NCI-H748 treated with DMSO at 0.1 percent for 48 hours (cell line): ENCODE results near the gene FBXO41.
"Not testable (repeated sequence)": the region's sequence is repeated elsewhere in the genome, so short reads cannot be mapped to it uniquely, and the experiment has no call there.

Source experiments
- DNase-seq: peaks from one replicate; lab custom pipeline; 2025; lab: John Stamatoyannopoulos, UW

Gene FBXO41

DNA sequence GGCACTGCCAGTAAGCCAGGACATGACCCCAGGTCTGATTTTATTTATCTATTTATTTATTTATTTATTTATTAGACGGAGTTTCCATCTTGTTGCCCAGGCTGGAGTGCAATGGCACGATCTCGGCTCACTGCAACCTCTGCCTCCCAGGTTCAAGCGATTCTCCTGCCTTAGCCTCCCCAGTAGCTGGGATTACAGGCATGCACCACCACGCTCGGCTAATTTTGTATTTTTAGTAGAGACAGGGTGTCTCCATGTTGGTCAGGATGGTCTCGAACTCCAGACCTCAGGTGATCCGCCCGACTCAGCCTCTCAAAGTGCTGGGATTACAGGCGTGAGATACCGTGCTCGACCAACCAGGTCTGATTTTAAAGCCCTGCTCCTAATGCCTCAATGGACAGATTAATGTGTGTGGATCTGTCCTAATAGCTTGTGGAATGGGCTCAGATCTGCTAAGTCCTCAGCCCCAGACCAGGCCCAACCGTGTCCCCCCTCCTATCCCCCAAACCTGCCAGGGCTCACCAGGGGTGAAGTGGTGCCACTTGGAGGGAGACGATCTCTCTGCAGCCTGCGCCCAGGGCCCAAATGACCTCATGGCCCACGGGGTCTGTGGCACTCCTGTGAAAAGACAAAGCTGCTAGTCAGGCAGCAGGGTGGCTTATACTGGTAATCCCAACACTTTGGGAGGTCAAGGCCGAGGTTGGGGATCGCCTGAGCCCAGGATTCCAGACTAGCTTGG is 21.4 kb downstream of the FBXO41 start:
- DNase-seq: not testable (repeated sequence)

DNA sequence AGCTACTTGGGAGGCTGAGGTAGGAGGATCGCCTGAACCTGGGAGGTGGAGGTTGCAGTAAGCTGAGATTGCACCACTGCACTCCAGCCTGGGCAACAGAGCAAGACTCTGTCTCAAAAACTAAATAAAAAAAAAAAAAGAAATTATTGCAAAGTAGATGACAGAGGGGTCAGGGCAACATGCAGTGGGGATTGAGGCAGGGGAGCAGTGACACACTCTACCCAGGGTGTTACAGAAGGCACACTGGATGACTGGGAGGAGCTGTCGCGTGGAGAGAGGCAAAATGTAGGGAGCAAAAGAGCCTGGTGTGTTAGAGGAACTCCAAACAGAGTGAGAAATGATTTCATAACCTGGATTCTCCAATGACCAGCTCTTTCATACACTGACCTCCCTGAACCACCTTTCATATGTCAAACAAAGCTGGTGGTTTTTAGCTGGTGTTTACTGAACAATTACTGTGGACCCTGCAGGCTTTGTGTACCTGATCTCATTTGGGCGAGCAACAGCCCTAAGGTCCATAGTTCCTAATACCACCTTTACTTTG is 22.1 kb downstream of the FBXO41 start:
- DNase-seq: no peak

DNA sequence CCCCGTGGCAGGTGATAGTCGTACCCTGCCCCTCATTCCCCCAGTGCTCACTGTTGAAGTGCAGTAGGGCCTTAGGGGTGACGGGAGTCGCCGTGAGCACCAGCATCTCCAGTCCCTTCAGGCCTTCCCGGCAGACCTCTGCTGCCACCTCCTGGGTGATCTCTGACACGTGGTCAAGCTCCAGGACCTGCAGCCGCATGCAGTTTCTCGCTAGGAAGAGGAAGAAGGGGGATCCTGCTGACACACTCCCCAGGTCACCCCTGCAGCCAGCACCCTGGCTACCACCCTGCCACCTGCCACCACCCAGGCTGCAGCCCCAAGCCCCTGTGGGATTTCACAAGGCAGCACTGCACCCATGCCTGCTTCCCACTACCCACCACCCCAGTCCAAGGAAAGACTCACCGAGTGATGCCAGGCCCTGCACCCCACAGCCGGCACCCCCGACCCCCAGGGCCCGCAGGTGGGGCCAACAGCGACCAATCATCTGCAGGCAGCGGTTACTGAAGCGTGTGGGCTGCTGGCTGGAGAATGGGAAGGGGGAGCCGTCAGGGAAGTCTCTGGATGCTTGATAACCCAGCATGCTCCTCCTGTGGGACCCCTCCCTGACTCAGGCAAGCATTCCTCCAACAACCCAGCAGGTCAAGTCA is 23.8 kb downstream of the FBXO41 start:
- DNase-seq: no peak

DNA sequence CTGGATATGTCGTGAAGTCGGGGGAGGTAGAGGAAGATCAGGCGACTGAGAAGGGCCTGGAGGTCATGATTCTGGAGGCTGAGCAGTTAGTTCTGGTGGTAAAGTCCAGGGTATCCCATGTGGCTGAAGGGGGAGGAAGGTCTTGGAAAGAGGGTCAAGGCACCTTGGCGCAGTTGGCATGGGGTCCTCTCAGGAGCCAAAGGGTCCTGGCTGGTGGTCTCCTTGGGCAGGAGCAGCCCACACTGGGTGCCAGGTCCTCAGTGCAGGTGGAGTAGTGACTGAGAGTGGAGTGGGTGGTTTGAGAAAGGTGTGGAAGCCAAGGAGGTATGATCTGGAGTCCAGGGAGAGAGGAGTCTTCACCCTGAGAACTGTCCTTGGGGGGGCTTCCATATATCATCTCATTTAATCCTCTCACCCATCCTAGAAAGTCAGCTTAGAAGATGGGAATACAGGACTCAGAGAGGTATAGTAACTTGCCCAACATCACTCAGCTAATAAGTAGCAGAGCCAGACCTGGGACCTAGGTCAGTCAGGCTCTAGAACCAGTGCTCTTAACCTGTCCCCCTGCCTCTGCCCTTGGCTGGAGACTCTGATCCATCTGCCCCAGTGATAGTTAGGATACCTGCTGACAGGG is 24.5 kb downstream of the FBXO41 start:
- DNase-seq: no peak

DNA sequence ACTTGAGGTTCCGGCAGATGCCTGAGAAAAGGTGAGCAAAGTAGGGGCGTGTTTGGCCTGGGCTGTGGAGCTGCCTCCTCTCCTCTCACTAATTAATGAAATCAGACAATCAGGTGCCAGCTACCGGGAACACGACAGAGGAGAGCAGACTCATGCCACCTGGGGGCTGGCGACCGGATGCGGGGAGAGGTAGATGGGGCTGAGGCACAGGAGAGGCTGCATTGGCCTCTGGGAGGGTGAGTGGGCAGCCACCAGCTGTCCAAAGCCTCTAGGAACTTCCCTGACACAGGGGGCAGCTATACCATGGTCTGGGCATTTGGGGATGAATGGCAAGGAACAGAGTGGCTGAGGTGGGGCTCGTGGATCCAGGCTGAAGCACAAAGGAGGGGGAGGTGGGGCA is 25.0 kb downstream of the FBXO41 start:
- DNase-seq: no peak

DNA sequence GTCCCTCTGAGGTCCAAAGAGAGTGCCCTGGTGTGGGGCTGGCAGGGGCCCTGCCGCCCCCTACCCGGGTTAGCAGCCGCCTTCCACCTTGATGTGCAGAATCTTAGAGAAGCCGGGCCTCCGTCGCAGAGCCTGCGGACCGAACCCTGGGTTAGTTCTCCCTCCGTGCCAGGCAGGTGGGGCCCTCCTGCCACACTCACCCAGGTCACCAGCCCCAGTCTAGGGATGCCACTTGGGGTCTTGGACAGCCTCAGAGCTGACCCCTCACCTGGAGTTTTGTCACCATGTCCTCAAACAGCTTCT is 25.4 kb downstream of the FBXO41 start:
- no peak for DNase-seq

DNA sequence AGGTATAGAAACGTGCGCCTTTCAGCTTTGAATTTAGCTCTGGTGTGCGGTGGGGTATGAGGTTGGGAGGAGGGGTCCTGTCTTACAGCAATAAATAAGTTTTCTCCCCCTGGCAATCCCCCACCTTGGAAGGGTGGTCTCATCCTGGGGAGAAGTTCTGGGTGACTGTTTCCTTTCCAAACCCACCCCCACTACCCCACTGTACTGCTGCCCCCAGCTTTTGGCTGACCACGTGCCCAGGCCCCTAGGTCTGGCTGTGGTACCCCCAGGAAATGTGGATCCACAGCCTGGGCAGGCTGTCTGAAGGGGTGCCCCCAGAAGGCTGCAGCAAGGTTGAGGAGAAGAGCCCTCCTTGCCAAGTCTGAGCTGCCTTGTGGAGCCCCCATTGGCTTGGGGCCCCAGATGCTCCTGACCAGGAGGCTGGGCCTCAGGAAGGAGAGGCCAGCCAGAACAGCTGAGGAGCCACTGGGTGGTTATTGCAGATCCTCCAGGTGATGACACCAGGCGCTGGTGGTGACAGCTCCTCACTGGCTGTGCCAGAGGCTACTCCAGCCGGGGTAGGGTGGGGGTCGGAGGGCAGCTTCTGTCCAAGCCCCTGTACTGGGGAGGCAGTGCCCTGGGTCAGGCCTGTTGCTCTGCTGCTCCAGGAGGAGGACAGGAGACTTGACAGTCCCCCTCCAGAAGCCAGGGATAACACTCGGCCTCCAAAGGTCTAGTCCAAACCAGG is 25.9 kb downstream of the FBXO41 start:
- no peak for DNase-seq

DNA sequence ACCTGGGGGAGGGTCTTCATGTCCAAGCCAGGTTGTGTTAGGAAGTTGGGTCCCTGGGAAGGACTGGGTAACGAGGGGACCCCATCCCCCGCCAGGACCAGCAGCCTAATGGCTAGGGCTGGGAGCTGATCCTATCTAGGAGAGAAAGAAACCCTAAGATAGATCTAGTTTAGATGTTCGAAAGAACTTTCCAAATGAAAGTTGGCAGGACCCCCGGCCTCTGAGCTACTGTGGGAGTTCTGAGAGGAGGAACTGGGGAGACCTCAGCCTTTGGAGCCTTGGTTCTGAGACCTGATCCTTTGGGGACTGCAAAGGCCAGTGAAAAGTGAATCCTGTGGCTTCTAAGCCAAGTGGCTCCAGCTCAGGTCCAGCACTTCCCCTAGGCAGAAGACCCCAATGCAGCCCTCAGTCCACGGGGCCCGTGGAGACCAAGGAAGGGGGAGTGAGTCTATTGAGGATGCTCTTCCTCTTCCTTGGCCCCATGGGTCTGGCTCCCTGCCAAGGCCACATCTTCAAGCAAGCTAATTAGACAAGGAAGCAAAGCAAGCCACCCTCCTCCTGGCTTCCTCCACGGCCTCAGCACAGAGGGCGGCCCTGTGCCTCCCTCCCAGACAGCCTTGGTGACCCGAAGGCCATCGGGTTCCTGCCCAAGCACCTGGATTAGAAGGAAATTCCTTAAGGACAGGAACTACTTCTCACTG is 26.7 kb downstream of the FBXO41 start:
- no peak for DNase-seq

DNA sequence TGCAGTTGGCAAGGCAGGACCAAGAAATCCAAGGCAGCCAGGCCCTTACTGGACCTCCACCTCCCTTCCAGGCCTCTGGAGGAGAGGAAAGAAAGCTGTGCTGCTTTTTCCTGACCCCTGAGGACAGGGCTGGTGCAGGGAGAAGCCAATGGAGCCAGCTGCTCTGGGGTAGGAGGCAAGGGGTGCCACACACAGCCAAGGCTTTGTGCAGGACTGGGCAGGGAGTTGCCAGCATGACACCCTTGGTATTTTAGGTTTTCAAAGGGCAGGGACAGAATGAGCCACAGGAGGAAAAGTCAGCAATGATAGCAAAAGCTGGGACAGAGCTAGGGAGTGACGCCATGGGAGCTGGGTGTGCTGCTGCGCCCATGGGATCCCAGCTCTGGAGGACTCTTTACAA is 27.3 kb downstream of the FBXO41 start:
- DNase-seq: no peak

DNA sequence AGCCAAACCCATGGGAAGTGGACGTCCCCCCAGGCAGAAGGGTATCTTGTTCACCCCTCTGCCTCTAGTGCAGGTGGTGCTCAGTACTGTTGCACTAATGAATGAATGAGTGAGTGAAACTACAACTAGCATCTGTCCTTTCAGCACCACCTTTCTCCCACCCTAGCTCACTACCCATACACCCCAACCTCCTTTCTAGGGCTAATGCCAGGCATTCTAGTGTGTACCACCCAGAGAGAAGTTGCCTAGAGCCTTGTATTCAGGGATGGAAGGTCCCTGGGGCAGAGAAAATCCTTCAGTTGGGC is 27.7 kb downstream of the FBXO41 start:
- DNase-seq: no peak

DNA sequence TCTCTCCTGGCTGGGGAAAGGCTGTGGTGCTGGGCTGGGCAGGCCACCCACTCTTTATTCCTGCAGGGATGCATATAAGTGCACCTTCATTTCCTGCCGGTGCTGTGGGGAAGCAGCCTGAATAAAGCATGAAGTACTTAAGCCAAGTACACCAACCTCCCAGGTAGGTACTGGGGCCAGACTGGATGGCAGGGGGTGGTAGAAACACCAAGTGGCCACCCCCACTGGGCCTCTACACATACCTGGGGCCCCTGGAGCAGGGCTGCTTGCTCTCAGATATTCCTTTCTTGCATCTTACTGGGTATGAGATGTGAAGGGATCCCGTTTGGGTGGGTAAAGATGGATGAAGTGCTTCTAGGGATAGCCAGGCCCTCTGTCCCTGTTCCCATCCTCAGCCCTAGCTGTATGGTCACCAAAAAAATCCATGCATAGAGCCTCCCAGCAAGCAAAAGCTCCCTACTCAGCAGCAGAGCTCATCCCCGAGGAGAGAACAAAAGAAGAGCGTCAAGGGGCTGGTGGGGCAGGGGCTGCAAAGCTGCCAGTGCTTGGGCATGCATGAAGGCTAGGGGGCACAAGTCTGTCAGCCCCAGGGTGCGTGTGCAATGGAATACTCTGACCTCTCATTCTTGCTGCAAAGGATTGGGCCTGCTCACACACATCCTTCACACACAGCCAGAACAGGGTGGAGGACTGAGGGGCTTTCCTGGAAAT is 28.2 kb downstream of the FBXO41 start:
- DNase-seq: no peak

DNA sequence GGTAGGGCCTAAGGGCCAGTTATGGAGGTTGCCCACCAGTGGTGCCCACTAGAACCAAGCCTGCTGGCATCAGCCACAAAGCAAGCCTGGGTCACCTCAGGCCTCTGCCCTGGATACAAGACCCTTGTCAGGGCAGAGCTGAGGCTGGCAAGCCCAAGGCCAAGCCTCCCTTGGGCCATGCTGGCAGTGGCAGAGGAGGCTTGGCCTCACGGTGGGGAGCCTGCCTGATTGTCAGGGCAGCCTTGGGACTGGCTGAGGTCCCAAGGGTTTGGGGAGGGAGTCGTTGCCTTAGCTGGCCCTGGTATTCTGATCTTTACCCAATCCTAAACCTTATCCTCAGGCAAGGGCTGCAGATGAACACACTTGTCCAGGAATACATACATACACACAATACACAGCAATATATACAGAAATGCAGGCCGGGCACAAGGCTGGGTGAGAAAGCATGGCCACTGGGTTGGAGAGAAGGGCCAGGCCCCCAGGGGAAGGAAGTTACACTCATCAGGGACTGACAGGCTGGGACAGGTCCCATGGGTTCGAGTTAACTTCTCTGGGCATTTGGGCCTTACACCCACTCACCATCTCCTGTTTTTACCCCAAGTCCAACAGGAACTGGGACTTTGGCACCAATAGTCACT is 29.2 kb downstream of the FBXO41 start:
- DNase-seq: no peak

DNA sequence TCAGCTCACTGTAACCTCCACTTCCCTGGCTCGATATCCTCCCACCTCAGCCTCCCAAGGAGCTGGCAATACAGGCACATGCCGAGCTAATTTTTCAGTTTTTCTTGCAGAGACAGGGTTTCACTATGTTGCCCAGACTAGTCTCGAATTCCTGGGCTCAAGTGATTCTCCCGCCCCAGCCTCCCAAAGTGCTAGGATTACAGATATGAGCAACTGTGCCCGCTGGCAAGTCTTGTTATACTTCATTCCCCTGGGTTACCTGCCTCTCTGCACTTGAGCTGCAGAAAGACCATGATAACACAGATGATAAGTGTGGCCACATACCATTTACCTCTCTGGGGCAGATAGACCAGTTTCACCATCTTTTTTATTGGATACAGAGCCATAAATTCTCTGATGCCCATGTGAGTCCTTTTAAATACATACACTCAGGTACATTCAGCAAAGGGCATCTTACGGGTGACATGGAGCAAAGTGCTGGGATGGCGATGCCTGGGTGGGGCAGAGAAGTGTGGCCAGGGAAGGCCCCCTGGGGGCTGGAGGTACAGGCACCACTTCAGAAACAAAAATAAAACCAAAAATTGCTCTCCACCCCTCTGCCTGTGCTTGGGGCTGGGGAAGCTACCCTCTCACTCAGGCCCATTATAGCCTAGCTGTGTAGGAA is 29.8 kb downstream of the FBXO41 start:
- no peak for DNase-seq

DNA sequence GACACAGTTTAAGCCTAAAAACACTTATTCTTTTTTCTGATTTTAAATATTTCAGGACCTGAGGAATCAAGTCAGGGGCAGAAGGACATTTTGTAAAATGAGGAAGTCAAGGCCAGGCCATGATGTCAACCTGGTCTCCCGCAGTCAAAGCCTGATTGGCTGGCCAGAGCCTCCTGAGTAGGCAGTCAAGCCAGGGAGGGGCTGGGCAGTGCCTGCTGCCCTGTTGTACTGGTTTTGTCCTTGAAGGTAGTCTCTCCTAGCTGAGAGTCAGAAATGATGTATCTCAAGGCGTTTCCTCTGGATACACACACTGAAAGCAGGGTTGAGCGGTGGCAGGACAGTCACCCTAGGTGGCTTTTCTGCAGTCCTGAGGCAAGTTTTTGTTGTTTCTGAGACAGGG is 30.4 kb downstream of the FBXO41 start:
- DNase-seq: no peak

DNA sequence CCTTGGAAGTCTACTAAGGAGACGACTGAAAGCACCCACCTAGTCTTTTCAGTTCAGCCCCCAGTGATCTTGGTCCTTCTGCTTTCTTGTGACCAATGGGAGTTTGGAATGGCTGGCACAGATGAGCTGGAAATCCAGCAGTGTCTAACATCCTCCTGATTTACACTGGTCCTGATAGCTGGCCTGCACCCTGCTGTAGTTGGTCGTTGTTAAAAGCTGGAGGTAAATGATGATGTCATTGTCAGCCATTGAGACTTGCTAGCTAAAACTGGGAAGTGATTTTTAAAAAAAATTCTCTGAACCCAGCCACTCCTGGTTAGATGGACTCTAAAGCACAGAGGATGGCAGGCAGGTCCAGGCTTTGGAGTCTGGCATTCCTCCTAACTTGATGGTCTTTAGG is 30.9 kb downstream of the FBXO41 start:
- no peak for DNase-seq

DNA sequence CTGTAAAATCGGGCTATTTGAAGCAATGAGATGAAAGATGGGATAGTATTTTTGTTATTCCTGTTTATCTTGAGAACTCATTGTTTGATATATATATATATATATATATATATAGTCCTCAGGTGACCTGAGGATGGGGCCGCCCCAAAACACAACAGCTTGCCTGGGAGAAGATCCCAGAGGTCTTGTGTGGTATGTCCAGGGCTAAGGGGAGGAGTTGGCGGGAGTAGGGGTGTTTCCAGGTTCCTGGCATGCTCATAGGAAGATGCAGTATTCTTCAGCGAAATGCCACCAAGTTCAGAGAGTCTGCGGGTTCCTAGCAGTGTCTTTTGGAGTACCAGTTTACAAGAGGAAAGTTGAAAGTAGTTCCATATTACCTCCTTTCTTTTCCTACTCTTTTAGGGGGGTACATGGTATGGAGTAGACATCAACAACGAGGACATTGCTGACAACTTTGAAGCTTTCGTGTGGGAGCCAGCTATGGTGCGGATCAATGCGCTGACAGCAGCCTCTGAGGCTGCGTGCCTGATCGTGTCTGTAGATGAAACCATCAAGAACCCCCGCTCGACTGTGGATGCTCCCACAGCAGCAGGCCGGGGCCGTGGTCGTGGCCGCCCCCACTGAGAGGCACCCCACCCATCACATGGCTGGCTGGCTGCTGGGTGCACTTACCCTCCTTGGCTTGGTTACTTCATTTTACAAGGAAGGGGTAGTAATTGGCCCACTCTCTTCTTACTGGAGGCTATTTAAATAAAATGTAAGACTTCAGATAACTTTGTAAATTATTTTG is 31.8 kb downstream of the FBXO41 start:
- DNase-seq: no peak

DNA sequence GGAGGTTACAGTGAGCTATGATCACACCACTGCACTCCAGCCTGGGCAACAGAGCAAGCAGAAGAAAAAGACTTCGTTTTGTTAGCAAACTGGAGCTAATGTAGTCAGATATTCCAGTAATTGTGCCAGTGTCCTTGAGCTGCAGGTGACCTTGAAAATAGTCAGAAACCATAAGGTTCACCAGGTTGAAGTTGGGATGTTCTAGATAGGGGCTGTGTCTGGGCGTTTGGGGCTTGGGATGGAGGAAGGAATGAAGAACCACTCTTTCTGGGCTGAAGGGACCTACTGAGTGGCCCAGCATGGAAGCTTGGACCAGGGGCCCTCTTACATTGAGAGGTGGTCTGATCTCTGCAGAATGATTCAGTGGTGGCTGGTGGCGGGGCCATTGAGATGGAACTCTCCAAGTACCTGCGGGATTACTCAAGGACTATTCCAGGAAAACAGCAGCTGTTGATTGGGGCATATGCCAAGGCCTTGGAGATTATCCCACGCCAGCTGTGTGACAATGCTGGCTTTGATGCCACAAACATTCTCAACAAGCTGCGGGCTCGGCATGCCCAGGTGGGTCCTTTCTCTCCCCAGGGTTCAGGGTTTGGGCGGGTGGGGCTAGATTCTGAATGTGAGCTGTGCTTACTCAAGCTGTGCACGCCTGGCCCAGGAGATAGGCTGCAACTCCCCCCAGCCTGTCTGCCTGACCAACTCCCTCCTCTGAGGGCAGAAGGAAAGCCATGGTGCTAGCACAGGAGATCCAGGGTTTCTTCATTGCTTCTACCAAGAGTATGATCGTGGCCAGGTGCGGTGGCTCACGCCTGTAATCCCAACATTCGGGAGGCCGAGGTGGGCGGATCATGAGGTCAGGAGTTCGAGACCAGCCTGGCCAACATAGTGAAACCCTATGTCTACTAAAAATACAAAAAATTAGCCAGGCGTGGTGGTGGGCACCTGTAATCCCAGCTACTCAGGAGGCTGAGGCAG is 33.1 kb downstream of the FBXO41 start:
- no peak for DNase-seq

DNA sequence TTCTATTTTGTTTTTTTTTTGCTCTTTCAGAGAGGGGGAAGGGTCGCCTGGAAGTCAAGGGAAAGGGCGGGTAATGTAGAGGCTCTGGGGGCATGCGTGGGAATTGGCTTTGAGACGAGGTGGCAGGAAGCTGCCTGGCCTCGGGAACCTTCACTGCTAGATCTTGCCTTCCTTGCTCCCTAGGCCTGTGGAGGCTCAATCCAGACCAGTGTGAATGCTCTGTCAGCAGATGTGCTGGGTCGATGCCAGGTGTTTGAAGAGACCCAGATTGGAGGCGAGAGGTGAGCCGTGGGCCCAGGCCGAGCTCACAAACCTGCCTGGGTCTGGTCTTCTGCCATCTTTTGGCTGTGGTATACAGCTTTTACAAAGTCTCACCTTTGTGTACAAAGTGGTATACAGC is 34.6 kb downstream of the FBXO41 start:
- DNase-seq: no peak

DNA sequence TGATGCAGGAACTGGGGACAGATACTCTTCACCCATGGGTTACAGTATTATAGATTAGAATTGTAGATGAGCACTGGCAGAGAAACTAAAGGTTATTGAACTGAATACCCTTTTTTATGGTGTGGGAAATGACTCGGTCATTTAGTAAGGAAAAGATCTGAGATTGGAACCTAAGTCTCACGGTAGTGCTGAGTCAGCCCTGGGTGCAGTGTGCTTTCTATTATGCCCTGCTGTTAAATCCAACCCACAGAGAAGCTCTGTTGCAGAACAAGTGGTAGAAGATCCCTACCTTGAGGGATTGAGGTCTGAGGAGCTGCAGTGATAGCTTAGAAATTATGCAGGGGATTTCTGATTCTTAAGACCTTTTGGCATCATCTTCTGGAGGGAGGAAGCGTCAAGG is 37.4 kb downstream of the FBXO41 start:
- DNase-seq: no peak
